ENCODE measurements around the gene SLIT1.

SLIT1 gene

DNA sequence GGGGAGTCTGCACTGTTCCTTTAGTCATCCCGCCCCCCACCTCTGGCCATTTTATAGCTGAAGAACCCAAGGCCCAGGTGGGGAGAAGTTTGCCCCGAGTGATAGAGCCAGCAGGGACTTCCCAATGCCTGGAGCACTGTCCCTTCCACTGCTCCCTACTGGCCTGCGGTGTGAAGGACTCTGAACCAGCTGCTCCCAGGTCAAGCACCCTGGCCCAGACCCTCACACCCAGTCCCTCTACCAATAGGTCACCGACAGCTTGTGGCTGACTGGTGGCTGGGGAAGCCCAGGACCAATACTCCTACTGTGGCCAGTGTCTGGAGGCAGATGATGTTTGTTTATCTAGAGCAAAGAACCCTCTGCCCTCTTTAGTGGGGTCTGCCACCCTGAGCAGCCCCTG is 185.8 kb downstream of the SLIT1 start:
- Histone ChIP-seq H3K27me3 (ENCODE audit: low read length) (no peaks in the 10 kb centered on the region), H3K4me3 (ENCODE audit: insufficient read depth, low read length, poor library complexity, severe bottlenecking) (no peak overlapping the region), H4K20me1 (ENCODE audit: low read depth, low read length) (no peaks in the 10 kb centered on the region), H3K79me2 (ENCODE audit: insufficient read depth, low read length) (no peaks in the 10 kb centered on the region), H3K36me3 (ENCODE audit: low read length) (no peaks in the 10 kb centered on the region), H3K9me2 (replicated peaks; ENCODE audit: insufficient read depth, low read length) (no peaks in the 10 kb centered on the region), H3K4me2 (ENCODE audit: low read depth, low read length, poor library complexity, severe bottlenecking) (no peak overlapping the region), H3K27ac (ENCODE audit: low read depth, low read length) (no peak overlapping the region), H3K9me3 (ENCODE audit: insufficient read depth, low read length) (no peaks in the 10 kb centered on the region), H3F3A (ENCODE audit: insufficient read depth) (no peaks in the 10 kb centered on the region), H2AFZ (ENCODE audit: low read depth, low read length, severe bottlenecking) (no peak overlapping the region), H3K9ac (ENCODE audit: low read length) (no peak overlapping the region)
- TF ChIP-seq, protein P1, sequence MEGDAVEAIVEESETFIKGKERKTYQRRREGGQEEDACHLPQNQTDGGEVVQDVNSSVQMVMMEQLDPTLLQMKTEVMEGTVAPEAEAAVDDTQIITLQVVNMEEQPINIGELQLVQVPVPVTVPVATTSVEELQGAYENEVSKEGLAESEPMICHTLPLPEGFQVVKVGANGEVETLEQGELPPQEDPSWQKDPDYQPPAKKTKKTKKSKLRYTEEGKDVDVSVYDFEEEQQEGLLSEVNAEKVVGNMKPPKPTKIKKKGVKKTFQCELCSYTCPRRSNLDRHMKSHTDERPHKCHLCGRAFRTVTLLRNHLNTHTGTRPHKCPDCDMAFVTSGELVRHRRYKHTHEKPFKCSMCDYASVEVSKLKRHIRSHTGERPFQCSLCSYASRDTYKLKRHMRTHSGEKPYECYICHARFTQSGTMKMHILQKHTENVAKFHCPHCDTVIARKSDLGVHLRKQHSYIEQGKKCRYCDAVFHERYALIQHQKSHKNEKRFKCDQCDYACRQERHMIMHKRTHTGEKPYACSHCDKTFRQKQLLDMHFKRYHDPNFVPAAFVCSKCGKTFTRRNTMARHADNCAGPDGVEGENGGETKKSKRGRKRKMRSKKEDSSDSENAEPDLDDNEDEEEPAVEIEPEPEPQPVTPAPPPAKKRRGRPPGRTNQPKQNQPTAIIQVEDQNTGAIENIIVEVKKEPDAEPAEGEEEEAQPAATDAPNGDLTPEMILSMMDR (IDR thresholded peaks at IDR 0.05; ENCODE audit: insufficient read depth, low read length, poor library complexity, severe bottlenecking): no peak
- TF ChIP-seq EZH2phosphoT487 (conservative IDR thresholded peaks at IDR 0.05; ENCODE audit: low read length): no peak

DNA sequence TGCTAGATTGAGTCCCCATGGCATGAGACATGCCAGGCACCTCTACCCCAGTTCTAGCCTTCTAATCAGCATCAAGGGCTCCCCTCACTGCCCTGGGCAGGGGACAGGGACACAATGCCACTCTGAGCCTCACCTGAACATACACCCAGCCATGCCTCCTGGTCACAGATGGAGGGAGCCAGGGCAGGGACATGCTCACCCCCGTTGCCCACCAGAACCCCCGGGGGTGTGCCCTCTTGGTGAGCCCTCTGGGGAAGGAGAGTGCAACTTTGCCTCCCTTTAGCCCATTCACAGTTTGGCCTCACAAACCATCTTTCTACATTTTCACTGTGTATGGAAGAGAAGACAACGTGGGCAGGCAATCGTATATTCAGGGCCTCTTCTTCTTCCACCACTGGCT is 186.4 kb downstream of the SLIT1 start:
- Histone ChIP-seq H3K27me3 (ENCODE audit: low read length) (no peaks in the 10 kb centered on the region), H3K4me2 (ENCODE audit: low read depth, low read length, poor library complexity, severe bottlenecking) (no peak overlapping the region), H4K20me1 (ENCODE audit: low read depth, low read length) (no peaks in the 10 kb centered on the region), H3K79me2 (ENCODE audit: insufficient read depth, low read length) (no peaks in the 10 kb centered on the region), H3F3A (ENCODE audit: insufficient read depth) (no peaks in the 10 kb centered on the region), H3K9ac (ENCODE audit: low read length) (no peak overlapping the region), H3K36me3 (ENCODE audit: low read length) (no peaks in the 10 kb centered on the region), H3K9me3 (ENCODE audit: insufficient read depth, low read length) (no peaks in the 10 kb centered on the region), H3K27ac (ENCODE audit: low read depth, low read length) (no peak overlapping the region), H2AFZ (ENCODE audit: low read depth, low read length, severe bottlenecking) (no peak overlapping the region), H3K9me2 (replicated peaks; ENCODE audit: insufficient read depth, low read length) (no peaks in the 10 kb centered on the region), H3K4me3 (ENCODE audit: insufficient read depth, low read length, poor library complexity, severe bottlenecking) (no peak overlapping the region)
- TF ChIP-seq, protein P1 (IDR thresholded peaks at IDR 0.05; ENCODE audit: insufficient read depth, low read length, poor library complexity, severe bottlenecking): no peak
- no peak for TF ChIP-seq EZH2phosphoT487 (conservative IDR thresholded peaks at IDR 0.05; ENCODE audit: low read length)

DNA sequence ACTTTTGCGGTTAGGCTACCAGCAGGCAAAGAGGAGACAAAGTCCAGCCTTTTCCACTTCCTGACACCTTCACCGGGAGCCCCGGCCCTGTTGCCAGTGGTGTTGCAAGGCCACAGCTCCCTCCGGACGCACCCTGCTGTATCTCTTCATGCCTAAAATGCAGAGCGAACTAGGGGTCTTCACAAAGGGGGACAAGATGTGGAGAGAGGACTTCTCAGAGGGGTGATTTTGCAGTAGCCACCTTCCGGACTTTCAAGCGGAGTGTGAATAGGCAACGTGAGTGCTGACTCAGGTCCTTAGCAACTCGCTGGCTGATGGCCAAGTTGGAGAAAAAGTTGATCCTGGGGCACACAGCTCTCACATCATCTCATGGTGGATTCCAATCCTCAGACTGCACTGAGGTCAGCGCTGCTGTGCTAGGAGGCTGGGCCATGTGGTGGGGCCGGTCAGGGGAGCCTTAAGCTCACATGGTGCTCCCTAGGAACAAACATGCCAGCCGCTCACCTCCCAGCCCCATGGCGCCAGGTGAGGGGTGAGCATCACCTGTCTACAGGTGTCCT is 187.3 kb downstream of the SLIT1 start:
- no peak overlapping the region for H2AFZ ChIP-seq (ENCODE audit: low read depth, low read length, severe bottlenecking)

More for the DNA sequence above, 187.3 kb downstream of the SLIT1 start:
- no peak overlapping the region for H3K4me2 ChIP-seq (ENCODE audit: low read depth, low read length, poor library complexity, severe bottlenecking)
- H3K4me3 ChIP-seq (ENCODE audit: insufficient read depth, low read length, poor library complexity, severe bottlenecking): no peak overlapping the region
- H3K36me3 ChIP-seq (ENCODE audit: low read length): no peaks in the 10 kb centered on the region
- no peak overlapping the region for H3K27ac ChIP-seq (ENCODE audit: low read depth, low read length)
- no peaks in the 10 kb centered on the region for H4K20me1 ChIP-seq (ENCODE audit: low read depth, low read length)
- no peak for TF ChIP-seq EZH2phosphoT487 (conservative IDR thresholded peaks at IDR 0.05; ENCODE audit: low read length)
- TF ChIP-seq, protein P1 (IDR thresholded peaks at IDR 0.05; ENCODE audit: insufficient read depth, low read length, poor library complexity, severe bottlenecking): no peak
- H3K27me3 ChIP-seq (ENCODE audit: low read length): no peaks in the 10 kb centered on the region
- H3K9me2 ChIP-seq (replicated peaks; ENCODE audit: insufficient read depth, low read length): no peaks in the 10 kb centered on the region
- H3K9me3 ChIP-seq (ENCODE audit: insufficient read depth, low read length): no peaks in the 10 kb centered on the region
- no peak overlapping the region for H3K9ac ChIP-seq (ENCODE audit: low read length)
- no peaks in the 10 kb centered on the region for H3K79me2 ChIP-seq (ENCODE audit: insufficient read depth, low read length)
- no peaks in the 10 kb centered on the region for H3F3A ChIP-seq (ENCODE audit: insufficient read depth)

Measured in SU-DHL-6 (cell line).